ENCODE data around the gene PALD1.
"Not testable (repeated sequence)": the region's sequence is repeated elsewhere in the genome, so short reads cannot be mapped to it uniquely, and the experiment has no call there.

The PALD1 gene

GRCh38 chr10:70482982-70483760 lies 4.6 kb downstream of the PALD1 start:
- no peak for DNase-seq

- not testable (repeated sequence) for DNase-seq
Measured at GRCh38 chr10:70483872-70484271, 5.3 kb downstream of the PALD1 start.

GRCh38 chr10:70487824-70488223 lies 9.3 kb downstream of the PALD1 start:
- no peak for DNase-seq

DNA sequence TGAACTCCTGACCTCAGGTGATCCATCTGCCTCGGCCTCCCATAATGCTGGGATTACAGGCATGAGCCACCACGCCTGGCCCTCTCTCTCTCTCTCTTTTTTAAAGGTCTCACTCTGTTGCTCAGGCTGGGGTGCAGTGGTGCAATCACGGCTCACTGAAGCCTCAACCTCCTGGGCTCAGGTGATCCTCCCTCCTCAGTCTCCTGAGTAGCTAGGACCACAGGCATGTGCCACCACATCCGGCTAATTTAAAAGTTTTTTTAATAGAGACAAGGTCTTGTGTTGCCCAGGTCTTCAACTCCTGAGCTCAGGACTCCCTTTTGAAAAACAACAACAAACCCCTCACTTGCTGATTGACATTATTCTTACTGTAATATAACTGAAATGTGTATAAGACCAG lies 11.6 kb downstream of the PALD1 start:
- no peak for DNase-seq

- no peak for DNase-seq
Measured at GRCh38 chr10:70491614-70492013, 13.0 kb downstream of the PALD1 start.

GRCh38 chr10:70492786-70493659 lies 14.5 kb downstream of the PALD1 start:
- no peak for DNase-seq

- no peak for DNase-seq
Measured at GRCh38 chr10:70493660-70494234, 15.2 kb downstream of the PALD1 start.

DNA sequence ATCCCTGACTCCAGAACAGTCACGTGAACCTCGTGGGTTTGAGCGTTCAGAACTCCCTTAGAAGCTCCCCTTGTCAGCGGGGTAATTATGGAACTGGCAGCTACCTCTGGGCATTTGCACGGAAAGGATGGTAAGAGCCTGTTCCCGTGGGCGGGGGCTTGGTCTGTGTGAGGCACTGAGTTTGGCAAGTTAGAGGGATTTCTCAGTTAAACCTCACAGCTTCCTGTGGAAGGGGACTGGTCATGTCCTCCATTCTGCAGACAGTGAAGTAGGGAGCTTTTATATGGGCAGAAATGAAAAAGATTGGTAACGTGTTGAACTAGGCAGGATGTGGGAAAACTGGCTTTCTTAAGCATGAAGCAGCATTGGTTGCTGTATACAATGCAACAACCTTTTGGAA lies 16.0 kb downstream of the PALD1 start:
- DNase-seq: no peak

GRCh38 chr10:70494966-70495365 lies 16.4 kb downstream of the PALD1 start:
- DNase-seq: no peak

- no peak for DNase-seq
Measured at GRCh38 chr10:70495691-70496261, 17.2 kb downstream of the PALD1 start.

DNA sequence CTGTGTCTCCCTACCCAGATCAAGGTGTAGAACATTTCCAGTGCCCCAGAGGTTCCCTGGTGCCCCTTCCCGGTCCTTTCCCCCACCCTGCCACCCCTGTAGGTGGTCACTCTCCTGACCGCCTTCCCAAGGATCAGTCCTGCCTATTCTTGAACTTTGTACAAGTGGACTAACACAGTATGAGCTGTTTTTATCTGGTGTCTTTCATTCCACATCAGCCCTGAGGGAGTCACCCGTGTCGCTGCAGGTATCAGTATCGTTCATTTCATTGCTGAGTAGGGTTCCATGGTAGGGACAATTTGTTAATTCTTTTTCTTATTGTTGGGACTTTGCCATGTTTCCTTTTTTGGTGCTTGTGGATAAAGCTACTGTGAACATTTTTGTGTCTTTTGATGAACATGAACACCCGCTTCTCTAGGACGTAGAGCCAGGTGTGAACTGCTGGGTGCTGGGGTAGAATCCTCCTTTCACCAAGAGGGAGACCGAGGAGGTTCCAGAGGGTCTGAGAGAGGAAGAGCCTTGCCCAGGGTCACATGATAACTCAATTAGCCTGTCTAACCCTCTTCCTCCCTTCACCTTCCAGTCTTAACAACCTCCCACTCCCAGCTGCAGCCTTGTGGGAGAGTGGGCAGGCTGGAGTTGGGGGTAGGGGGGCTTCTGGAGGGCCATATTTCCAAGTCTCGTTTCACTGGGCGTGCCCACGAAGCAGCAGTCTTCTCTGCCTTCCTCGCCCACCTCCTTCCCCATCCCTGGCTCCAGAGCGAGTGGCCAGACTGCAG lies 18.0 kb downstream of the PALD1 start:
- no peak for DNase-seq

GRCh38 chr10:70497120-70497545 lies 18.6 kb downstream of the PALD1 start:
- DNase-seq: no peak

GRCh38 chr10:70498970-70499835 lies 20.6 kb downstream of the PALD1 start:
- DNase-seq: no peak

DNA sequence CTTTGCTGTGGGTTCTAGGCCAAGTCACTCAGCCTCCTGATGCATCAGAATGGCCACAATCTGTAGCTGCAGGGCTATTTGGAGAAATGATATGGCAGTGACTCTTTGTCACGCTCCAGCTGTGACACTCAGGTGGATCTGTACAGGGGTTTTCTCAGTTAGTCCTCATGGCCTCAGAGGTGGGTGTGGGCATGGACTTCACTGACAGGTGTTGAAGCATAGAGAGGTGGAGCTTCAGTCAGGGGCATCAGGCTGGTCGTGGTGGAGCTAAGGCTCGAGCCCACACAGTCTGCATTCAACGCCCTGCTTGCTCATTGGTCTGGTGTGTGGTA lies 21.2 kb downstream of the PALD1 start:
- no peak for DNase-seq

DNA sequence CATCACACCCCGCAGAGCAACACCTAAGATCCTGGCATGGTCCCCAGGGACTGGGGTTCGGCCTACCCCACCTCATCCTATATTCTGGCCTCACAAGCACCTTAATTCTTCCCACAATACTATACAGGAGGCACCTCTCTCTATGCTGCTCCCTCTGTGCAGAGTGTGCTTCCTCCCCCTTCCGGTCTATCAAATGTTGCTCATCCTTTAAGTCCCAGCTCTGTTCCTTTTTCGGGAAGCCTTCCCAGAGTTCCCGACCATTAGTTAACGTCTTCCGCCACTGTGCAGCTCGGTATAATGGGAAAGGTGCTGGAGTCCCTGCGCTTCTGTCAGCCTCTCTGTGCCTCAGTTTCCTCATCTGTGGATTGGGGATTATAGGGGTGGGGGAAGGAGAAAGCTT lies 21.8 kb downstream of the PALD1 start:
- no peak for DNase-seq

DNA sequence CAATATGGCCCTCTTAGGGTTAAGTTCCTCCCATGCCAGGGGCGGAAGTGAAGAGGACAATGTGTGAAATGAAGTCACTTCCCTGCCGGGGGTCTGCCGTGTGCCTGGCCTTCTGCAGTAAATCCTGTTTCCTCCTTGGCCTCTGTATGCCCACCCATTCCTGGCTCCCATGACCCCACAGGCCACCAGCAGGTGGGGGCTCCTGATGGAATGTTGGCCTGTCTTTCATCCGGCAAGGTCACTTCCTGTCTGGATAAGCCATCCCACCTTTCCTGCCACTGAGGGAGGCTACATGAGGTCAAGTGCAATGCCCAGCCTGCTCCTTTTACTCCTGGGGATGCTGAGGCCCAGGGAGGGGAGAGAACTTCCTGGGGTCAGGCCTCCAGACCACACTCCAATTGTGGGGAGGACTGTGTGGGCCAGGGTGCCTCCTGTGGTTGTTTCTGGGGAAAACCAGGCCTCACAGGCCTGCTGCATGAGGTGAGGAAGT lies 22.3 kb downstream of the PALD1 start:
- no peak for DNase-seq

DNA sequence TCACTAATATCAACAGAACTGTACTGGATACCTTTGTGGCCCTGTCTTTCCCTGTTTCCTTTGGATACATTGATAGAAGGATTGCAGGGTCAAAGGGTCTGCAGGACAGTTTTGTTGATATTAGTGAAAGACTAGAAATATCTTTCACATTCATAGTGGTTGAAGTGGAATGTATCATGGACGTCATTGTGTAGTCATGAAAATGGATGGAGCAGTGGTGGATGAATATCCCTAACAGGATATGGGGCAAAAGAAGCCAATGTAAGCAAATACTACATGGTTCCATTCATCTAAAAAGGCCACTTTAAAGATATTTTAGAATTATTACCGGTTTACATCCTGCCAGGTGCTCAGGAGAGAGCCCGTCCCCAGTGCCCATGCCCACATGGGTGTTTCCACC lies 23.8 kb downstream of the PALD1 start:
- DNase-seq: no peak

DNA sequence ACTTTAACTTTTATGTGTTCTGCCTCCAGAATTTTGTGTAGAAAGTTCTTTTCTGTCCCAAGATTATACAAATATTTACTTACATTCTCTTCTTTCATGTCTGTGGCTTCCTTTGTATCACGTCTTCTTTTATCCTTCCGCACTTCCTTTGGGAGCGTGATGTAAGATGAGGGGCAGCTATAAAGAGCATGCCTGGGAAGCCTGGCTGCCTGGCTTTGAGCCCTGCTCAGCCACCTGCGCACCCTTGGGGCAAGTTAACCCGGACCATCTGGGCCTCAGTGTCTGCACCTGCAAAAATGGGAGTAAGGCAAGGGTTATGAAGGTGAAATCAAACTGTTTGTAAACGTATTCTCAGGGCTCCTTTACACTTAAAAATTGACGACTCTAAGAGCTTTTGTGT lies 25.2 kb downstream of the PALD1 start:
- no peak for DNase-seq

DNA sequence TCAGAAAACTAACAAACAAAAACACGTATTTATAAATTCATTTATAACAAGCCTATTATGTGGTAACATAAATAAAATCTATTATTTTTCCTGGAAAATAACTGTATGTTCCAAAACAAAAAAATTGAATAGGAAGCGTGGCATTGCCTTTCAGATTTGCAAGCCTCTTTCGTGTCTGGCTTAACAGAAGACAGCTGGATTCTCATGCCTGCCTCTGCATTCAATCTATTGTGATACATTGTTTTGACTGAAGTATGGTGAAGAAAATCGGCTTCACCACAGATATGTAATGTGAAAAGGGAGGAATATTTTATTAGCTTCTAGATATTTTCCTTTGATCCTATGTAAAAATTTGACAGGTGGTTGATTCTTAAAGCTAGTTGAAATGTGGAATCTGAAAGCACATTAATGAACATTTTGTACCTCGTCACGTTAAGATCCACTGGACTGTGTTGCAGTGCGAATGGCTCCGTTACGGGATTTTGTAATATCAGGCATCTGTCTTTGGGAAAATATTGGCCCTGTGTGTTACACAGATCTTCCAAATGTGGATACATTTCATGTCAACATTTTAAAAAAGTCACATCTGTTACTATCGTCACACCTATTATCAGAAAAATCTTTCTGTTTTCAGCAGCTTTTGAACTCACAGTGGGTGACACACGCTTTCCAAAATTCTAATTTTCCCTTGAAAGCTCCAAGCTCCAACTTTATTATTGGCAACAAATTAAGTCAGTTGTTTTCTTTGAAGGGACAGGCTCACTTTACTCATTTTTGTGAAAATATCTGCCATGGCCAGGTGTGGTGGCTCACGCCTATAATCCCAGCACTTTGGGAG lies 26.2 kb downstream of the PALD1 start:
- no peak for DNase-seq

- no peak for DNase-seq
Measured at GRCh38 chr10:70505908-70506307, 27.3 kb downstream of the PALD1 start.

- no peak for DNase-seq
Measured at GRCh38 chr10:70507966-70508365, 29.4 kb downstream of the PALD1 start.
